C4-2B (cell line): ENCODE results near the gene PRAF2.

Source experiments
- H3K27ac ChIP-seq: fragments of 450-650 bp; 2 replicates; pipeline ENCODE4 v1.5.1; 2017
- CTCF ChIP-seq: fragments of 450-650 bp; conservative IDR thresholded peaks from 2 replicates; pipeline ENCODE4 v1.5.1; 2017; ENCODE audit warnings: mild to moderate bottlenecking
- ZFX ChIP-seq: fragments of 450-650 bp; IDR thresholded peaks from 2 replicates; pipeline ENCODE4 v1.6.1; 2017

PRAF2 gene

GRCh38 chrX:49042581-49043219 is 31.1 kb downstream of the PRAF2 start:
- H3K27ac ChIP-seq: peak overlapping the region; percentile 97
- TF ChIP-seq ZFX (peak; percentile 72), CTCF (no peak)

GRCh38 chrX:49041744-49042580 is 31.8 kb downstream of the PRAF2 start:
- H3K27ac ChIP-seq: peak overlapping the region; percentile 97
- TF ChIP-seq ZFX (no peak), CTCF (no peak)

- peak overlapping the region; percentile 19 for H3K27ac ChIP-seq
- no peak for TF ChIP-seq ZFX
- no peak for TF ChIP-seq CTCF
These were observed 33.3 kb downstream of the PRAF2 start for GRCh38 chrX:49040376-49040955.

GRCh38 chrX:49039598-49040375 is 34.0 kb downstream of the PRAF2 start:
- peak overlapping the region; percentile 19 for H3K27ac ChIP-seq
- TF ChIP-seq ZFX (no peak), CTCF (no peak)

- H3K27ac ChIP-seq: no peak overlapping the region
- TF ChIP-seq ZFX (no peak), CTCF (no peak)
These were observed 35.8 kb downstream of the PRAF2 start for GRCh38 chrX:49037883-49038475.

- TF ChIP-seq ZFX (no peak), CTCF (no peak)
- no peak overlapping the region for H3K27ac ChIP-seq
These were observed 43.5 kb downstream of the PRAF2 start for GRCh38 chrX:49030283-49030682.
